Stomach (tissue), 4 donors: ENCODE results near the gene KIF20B.

Source experiments
- EP300 ChIP-seq: sonication (generic); formaldehyde crosslinking; IDR thresholded peaks from one replicate; pipeline ENCODE4 v1.6.1; 2017; ENCODE audit warnings: antibody characterized with exemption
- POLR2A ChIP-seq, 4 donors: fragments of 450-650 bp; IDR thresholded peaks; one replicate each; pipeline ENCODE4 v1.6.1; 2016; ENCODE audit warnings: antibody characterized with exemption in 4 of 4, control low read depth in 2 of 4, mild to moderate bottlenecking in 1 of 4, moderate library complexity in 1 of 4
- TF ChIP-seq, protein P1 (sequence below), 7 experiments: fragments of 450-650 bp in 4 of 7; fragments of 200-600 bp in 3 of 7; sonication (generic) in 3 of 7; IDR thresholded peaks; one replicate each; pipeline ENCODE4 v1.5.1; 2016 to 2019; ENCODE audit warnings: antibody characterized with exemption in 7 of 7, control low read depth in 2 of 7, mild to moderate bottlenecking in 1 of 7

DNA sequence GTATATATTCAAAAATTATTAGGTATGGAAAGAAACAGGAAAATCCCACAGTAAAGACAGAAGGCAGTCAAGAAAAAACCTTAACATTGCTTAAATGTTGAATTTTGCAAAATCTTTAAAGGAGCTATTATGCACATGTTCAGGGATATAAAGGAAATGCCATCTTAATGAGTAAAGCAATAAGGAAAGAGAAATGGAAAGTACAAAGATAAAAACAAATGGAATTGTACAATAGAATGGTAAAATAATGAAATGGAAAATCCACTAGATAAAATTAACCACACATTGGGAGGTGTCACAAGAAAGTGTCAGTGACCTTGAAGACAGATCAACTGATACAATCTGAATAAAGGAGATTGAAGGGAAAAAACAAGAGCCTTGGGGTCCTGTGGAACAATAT, 82.0 kb downstream of the KIF20B start:
- TF ChIP-seq EP300, result no peak
- TF ChIP-seq, protein P1, sequence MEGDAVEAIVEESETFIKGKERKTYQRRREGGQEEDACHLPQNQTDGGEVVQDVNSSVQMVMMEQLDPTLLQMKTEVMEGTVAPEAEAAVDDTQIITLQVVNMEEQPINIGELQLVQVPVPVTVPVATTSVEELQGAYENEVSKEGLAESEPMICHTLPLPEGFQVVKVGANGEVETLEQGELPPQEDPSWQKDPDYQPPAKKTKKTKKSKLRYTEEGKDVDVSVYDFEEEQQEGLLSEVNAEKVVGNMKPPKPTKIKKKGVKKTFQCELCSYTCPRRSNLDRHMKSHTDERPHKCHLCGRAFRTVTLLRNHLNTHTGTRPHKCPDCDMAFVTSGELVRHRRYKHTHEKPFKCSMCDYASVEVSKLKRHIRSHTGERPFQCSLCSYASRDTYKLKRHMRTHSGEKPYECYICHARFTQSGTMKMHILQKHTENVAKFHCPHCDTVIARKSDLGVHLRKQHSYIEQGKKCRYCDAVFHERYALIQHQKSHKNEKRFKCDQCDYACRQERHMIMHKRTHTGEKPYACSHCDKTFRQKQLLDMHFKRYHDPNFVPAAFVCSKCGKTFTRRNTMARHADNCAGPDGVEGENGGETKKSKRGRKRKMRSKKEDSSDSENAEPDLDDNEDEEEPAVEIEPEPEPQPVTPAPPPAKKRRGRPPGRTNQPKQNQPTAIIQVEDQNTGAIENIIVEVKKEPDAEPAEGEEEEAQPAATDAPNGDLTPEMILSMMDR (IDR thresholded peaks at IDR 0.05), result no peak
- no peak for TF ChIP-seq POLR2A (IDR thresholded peaks at IDR 0.05)
